Loucy (cell line): ENCODE results near the gene EEPD1.

Source experiments
- EZH2phosphoT487 ChIP-seq: fragments of 200-600 bp; IDR thresholded peaks from 2 replicates; pipeline ENCODE4 v1.6.1; 2018; ENCODE audit warnings: antibody characterized with exemption, mild to moderate bottlenecking, moderate library complexity, borderline replicate concordance
- TF ChIP-seq, protein P1 (sequence below): fragments of 200-600 bp; sonication (generic); conservative IDR thresholded peaks from 2 replicates; pipeline ENCODE4 v1.5.1; 2014; ENCODE audit warnings: mild to moderate bottlenecking, antibody characterized with exemption, low read length

DNA sequence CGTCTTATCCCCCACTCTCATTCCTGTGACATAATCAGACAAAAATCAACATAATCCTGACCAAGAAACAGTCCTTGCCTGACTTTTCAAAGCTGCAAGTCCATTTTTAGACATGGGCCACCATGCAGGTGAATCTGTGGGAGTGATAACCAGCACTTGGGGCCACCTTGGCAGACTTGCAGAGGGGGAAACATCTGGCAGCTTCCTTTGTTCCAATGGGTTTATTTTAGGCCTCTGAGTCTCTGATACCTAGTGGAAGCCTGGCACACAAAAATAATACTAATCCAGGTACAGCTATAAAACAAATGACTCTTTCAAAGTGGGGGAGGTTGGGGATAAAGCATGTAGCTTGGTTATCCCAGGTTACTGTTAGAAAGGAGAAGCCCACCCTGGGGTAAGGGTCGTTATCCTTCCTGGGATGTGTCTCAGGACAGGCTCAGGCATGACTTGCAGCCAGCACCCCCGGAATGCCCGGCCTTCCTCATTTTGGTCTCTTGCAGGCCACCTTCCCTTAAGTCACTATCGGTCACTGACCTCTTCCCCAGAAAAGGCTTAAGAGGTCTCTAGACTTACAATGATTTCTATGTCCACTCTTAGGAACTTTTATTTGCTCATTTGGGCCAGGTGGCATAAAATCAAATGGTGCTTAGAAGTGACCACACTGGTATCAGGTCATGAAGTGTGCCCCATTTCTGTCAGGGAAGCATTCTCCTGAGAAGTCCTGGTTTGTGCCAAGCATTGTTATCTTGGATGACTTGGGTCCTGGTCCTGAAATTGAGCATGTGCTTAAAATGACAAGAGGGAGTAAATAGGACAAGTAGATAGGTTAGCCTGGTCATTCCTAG, 37.6 kb downstream of the EEPD1 start:
- TF ChIP-seq, protein P1, sequence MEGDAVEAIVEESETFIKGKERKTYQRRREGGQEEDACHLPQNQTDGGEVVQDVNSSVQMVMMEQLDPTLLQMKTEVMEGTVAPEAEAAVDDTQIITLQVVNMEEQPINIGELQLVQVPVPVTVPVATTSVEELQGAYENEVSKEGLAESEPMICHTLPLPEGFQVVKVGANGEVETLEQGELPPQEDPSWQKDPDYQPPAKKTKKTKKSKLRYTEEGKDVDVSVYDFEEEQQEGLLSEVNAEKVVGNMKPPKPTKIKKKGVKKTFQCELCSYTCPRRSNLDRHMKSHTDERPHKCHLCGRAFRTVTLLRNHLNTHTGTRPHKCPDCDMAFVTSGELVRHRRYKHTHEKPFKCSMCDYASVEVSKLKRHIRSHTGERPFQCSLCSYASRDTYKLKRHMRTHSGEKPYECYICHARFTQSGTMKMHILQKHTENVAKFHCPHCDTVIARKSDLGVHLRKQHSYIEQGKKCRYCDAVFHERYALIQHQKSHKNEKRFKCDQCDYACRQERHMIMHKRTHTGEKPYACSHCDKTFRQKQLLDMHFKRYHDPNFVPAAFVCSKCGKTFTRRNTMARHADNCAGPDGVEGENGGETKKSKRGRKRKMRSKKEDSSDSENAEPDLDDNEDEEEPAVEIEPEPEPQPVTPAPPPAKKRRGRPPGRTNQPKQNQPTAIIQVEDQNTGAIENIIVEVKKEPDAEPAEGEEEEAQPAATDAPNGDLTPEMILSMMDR, result no peak
- TF ChIP-seq EZH2phosphoT487, result no peak
